GM19025 (cell line): Measurements from ENCODE around the gene BBS12.
A peak's percentile ranks its signal among the peaks of the same experiment; 100 is the strongest.
"Not testable (repeated sequence)": the region's sequence is repeated elsewhere in the genome, so short reads cannot be mapped to it uniquely, and the experiment has no call there.

Experiments
- ATAC-seq: cut with Tn5 transposase; IDR thresholded peaks from one replicate; pipeline ENCODE4 v1.9.1; 2021; ENCODE audit warnings: mild to moderate bottlenecking, low read depth, moderate library complexity; ENCODE audit not compliant: unreplicated experiment

BBS12 gene

DNA sequence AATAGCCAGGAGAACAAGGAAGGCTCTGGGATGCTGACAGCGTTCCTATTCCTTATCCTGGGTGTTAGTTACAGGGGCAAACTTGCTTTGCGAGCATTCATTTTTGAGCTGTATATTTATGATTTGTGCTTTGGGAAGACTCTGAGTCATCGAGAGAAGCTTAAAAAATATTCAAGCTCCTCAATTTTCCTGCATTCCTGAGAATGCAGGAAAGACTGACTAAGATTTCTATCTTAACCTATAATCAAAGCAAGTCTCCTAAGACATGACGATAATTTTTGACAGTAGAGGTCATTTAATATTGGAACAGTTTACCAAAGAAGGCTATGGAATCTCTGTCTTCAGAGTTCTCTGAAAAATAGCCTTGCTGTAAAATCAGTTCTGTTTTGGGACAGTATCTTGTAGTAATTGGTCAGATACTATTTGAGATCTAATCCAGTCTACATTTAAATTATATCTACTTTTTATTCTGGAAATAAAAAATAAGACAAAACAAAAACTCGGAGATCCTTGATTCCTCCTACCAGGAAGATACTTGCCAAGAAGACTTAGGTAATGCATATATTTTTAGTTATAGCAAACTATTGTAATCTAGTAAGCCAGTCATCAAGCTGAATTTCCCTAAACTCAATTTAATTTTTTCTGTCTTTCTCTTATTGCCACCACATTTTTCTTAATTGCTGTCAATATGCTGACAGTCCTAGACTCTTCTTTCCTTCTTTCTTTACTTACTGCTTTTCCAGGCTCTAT, 31.7 kb downstream of the BBS12 start:
- no peak for ATAC-seq

DNA sequence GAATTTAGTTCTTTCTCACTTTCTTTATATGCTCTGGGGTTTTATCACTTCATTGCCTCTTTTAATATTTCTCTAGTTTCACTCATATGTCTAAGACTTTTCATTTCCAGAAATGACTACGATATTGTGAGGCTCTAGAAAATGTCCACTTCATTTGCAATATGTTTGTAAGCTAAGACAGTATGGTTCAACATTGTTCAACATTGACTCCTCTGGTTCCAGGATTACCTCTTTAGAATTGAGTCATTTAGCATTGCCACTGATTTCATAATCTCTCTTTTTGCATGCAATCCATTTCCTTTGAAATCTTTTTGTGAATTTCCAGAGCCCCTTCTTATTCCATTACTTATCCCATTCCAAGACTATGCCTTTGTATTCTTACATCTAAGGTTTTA, 32.3 kb downstream of the BBS12 start:
- ATAC-seq, result peak; percentile 65

DNA sequence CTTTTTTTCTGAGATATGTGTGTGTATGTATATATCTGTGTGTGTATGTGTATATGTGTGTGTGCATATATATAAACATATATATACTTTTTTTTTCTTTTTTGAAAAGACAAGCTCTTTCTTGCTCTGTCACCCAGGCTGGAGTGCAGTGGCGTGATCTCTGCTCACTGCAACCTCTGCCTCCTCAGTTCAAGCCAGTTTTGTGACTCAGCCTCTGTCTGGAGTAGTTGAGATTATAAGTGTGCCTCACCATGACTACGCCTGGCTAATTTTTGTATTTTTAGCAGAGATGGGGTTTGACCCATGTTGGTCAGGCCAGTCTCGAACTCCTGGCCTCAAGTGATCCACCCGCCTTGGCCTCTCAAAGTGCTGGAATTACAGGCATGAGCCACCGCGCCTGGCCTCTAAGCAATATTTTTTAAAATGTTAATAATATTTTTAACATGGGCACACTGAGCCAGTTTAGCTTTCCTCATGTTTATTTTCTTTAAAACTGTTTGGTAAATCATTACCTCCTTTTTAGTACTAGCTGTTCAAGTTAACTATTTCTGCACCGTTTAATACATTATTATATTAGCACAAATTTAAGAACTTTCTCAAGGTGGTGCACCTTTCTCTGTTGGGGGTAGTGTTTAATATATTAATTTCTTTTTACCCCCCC, 33.3 kb downstream of the BBS12 start:
- no peak for ATAC-seq

DNA sequence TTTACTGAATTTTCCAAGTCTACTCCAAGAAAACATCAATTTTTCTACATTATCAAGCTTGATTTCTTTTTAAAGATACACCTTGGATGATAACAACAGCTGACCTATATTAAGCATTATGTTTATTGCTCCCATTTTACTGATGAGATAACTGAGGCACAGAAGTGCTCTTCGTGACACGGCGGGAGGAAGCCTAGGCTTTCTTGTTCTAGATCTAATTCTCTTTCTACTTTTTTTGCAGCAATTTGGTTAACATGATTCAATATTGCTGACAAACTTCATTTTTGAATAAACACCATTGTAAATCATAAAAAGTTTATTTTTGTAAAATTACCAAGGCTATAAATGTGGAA, 33.8 kb downstream of the BBS12 start:
- no peak for ATAC-seq

DNA sequence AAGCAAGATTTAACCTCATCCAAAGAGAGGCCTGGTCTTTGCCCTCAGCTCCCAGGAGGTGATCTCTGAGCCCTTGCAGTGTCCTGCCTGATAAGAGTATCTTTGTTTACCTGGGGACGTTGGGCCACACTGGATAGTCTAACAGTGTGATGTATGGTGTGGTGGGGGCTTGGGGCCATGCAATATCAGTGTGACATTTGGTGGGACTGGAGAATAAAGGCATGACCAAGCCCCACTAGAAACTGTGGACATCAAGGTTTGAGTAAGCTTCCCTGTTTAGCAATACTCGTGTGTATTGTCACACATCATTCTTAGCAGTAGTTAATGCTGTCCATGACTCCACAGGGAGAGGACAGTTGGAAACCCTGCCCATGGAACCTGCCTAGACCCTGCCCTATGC, 34.4 kb downstream of the BBS12 start:
- ATAC-seq, result no peak

DNA sequence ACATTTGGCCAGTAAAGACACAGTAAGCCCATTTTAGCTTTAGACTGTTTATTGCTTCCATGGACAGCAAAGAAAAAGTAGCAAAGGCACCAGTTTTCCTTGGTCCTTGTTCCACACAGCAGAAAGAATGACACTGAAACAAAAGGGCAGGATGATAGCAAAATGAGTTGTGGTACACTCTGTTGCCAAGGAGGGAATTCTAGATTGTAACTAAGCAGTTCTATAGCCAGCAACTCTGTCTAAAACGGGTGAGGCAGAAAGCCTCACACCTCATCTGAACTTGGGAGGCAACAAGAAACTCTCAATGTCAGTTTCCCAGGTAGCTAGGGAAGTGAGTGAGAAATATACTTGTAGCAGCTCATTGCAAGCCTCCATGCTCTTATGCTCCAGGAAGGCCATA, 39.2 kb downstream of the BBS12 start:
- ATAC-seq, result no peak

DNA sequence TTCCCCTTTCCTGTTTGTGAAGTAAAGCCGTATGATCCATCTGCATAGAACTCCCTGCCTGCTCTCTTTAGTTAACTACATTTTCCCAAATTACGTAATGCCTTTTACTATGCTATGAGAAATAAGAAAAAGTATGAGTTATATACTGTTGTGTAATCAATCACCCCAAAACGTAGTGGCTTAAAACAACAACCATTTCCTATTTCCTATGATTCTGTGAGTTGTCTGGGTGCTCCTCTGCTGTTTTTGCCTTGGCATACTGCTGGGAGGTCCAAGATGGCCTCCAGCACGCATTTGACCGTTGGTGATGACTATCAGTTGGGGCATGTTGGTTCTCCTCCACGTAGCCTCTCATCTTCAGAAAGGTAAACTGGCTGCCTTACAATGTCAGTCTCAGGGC, 39.8 kb downstream of the BBS12 start:
- ATAC-seq, result no peak

DNA sequence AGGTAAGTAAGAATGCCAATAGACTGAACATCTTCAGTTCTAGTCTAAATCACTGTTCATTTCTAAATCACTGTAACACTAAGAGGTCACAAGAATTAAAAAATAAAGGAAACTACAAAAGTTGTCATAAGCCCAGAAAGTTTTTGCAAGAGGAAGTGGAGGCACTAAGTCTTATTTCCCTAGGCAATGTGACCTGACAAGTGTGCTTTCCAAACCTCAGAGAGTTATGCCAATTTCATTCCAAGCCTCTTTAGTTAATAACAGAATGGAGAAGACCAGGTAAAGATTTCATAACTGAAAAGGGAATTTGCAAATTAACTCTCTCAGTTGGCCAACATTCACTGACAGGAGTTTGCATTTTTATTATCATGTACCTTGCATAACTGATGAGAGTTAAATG, 40.5 kb downstream of the BBS12 start:
- no peak for ATAC-seq

DNA sequence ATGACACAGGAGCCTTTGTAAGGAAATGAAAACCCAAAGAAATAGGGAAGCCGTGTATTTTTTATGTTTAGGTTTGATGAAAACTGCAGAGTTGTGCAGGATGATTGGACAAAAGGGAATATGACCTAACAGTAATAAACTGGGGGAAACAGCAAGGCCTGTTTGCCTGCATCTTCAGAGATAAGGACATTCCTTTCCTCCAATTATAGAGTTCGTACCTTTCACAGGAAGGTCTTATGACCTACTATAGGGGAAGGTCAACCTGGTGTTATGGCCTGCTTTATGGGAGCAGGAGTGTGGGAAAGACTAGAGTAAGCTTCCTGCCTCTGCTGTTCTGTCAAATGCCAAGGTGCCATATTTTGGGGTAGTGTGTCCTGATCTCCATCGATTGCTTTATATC, 42.5 kb downstream of the BBS12 start:
- no peak for ATAC-seq

DNA sequence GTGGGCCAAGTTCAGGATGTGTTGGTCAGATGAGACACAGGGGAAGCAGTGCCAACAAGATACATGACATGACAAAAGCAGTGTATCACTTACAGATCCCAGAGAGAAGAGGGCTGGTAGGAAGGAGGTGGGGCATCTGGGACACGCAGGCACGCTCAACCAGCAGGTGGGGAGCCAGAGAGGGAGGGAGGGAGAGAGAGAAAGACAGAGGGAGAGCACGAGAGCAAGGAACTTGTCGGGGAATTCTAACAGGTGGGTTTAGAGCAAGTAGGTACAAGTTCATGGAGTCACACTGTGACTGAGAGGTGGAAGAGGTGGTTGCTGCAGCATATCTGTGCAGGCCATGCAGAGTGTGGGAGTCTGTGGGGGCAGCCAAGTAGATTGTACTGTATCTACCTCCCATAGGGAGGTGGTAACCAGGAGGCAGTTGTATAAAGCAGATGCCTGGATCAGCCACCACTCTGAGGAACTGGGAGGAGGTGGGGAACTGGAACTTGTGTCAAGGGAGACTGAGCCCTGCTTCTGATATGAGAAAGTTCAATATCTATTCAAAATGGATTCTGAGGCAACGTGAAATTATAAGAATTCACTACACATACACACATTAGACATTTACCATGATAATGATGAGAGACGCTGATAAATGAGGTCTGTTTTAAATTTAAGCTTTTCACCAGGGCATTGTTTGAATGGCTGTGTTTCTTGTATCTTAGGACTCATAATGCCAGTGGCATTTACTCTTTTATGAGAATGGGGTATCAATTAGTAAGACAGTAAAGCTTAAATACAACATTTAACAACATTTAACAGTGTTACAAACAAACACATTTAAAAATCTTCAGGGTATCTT, 43.7 kb downstream of the BBS12 start:
- no peak for ATAC-seq

DNA sequence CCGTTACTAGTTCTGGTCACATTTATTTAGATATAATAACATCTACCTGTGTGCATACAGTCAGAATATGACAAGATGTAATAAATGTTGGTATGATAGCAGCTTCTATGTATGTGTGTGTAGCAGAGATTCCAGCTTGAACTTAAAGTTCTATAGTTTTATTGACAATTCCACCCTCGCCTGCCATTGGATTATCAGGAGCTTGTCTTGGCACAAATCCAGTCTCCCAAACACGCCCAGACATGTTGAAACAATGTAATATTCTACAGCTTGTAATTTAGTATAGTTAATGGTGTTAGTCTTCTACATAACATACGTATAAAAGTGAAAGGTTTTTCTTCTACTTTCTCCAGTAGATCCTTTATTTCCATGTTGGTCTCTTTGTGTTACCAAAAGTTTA, 44.4 kb downstream of the BBS12 start:
- ATAC-seq, result no peak

DNA sequence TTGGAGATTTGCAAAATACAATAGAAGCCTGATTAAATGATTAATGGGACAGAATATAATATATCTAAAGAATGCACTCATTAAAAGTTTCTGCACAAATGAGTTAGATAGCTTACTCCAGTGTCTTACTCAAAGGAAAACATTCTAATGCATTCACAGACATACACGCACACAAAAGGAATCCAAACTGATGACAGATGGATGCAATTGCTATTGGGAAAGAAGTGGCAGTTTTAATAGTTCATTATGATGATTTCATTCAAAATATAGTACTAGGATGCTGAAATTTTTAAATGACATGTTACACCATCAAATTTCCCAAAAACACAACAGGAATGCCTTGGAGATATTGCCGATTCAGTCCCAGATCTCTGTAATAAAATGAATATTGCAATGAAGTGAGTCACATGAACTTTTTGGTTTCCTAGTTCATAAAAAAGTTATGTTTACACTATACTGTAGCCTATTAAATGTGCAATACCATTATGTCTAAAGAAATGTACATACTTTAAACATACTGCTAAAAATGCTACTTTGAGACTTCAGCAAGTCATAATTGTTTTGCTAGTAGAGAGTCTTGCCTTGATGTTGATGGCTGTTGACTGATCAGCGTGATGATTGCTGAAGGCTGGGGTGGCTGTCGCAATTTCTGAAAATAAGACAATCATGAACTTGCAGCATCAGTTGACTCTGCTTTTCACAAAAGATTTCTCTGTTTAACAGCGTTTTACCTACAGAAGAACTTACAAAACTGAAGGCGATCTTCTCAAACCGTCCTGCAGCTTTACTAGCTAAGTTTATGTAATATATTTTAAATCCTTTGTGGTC, 45.6 kb downstream of the BBS12 start:
- ATAC-seq, result no peak

DNA sequence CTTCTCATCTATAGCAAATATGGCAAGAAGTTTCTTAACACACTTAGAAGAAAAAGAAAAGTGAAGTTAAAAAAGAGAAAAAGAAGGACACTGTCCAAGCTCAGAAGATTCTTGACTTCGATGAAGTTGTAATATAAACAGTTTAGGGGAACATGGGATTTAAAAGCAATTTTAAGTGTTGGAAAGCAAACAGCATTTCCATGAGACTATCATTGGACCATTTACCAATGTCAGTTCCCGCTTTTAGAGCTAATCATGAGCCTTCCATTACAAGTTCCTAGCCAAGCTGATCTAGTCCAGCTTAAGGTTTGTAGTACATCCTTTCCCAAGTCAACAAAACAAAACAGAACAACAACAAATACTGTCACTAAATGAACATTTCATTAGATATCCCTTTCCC, 49.0 kb downstream of the BBS12 start:
- no peak for ATAC-seq

DNA sequence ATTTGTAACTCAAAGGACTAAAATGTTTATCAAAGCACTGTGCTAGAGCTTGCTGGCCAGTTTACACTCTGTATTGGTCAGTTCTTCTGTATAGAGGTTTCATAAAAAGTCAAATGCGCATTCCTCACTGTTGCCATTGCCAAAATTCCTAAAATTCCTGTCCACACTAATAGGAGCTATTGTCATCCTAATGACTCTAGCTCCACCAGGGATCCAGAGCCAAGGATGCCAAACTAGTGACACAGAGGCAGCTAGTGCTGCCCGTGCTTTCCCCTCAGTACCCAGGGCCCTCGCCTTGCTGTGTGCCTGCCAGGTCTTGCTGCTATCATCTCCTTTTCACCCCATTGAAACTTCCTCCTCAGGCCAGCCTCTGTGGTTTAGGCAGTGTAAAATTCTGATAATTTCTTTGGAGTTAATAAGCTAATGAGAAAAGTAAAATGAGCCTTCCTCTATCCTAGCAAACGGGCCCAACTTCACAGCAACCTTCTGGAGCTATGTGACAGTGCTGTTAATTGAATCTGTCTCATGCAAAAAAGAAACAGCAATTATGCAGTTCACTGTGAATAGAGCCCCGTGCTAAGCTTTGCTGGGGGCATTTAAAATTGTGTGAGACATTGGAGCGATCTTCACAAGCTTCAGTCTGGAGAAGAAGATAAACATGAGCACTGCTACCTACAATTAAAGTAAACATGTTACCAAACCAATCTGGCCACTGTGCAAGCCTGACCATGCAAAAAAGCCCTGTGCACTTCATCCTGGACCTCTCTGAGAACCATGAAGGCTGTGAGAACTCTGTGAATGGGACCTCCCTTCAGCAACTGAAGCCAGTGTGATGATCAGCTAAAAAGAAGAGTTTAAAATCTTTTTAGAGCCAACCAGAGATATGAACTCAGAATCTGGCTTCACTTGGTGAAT, 51.1 kb downstream of the BBS12 start:
- no peak for ATAC-seq

DNA sequence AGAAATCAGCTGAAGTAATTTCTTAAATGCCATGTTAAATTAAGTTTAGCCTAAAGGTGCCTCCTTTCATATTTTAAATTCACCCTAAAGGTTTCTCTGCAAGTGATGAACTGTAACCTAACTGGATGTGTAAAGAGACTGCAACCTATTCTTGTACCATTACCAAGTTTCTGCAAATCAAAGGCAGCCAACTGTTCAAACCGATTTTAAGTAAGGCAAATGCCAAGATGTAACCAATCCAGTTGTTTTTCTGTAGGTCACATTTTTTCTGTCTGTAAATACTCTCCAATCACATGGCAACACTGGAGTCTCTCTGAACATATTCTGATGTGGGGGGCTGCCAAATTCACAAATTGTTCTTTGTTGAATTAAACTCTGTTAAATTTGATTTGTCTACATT, 51.8 kb downstream of the BBS12 start:
- ATAC-seq, result no peak

DNA sequence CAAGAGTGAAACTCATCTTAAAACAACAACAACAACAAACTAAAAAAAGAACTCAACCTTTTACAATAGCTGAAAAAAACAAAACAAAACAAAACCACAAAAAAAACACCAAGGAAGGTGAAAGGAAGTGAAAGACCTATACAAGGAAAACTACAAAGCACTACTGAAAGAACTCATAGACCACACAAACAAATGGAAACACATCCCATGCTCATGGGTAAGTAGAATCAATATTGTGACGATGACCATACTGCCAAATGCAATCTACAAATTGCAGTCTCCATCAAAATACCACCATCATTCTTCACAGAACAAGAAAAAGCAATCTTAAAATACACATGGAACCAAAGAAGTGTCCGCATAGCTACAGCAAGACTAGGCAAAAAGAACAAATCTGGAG, 52.6 kb downstream of the BBS12 start:
- ATAC-seq, result no peak

DNA sequence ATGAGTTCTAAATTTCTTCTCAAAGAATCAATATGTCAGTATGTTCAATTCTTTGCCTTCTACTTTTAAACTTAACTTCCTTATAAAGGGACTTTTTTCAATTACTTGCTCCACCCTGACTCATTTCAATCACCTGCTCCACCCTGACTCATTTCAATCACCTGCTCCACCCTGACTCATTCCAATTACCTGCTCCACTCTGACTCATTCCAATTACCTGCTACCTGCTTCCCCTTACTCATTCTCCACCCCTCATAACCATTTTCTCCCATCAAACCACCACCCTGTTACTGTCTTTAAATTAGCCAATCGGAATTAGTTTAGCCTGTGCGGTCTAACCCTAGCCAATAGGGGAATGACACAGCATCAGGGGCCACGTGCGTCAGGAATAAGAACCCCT, 53.8 kb downstream of the BBS12 start:
- not testable (repeated sequence) for ATAC-seq

DNA sequence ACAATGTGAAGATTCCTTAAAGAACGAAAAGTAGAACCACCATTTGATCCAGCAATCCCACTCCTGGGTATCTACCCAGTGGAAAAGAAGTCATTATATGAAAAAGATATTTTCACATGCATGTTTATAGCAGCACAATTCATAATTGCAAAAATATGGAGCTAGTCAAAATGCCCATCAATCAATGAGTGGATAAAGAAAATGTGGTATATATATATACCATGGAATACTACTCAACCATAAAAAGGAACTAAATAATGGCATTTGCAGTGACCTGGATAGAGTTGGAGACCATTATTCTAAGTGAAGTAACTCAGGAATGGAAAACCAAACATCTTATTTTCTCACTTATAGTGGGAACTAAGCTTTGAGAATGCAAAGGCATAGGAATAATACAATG, 54.4 kb downstream of the BBS12 start:
- not testable (repeated sequence) for ATAC-seq

DNA sequence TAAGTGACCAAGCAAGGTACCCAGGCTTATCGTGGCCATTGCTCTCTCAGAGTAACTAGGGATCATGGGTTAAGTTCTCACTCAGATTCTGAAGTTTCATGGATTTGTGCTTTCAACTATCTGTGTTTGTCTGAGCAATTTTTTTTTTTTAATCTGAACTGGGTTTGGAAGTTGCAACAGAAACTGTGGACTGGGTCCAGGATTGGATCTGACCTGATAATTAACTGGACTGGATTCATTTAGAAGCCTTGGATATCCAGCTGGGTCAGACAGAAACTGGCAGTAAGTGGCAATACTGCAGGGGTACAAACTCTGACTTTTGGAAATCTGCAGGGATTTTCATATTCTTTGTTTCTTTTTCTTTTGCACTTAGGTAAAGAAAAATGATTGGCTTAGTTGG, 55.4 kb downstream of the BBS12 start:
- no peak for ATAC-seq

DNA sequence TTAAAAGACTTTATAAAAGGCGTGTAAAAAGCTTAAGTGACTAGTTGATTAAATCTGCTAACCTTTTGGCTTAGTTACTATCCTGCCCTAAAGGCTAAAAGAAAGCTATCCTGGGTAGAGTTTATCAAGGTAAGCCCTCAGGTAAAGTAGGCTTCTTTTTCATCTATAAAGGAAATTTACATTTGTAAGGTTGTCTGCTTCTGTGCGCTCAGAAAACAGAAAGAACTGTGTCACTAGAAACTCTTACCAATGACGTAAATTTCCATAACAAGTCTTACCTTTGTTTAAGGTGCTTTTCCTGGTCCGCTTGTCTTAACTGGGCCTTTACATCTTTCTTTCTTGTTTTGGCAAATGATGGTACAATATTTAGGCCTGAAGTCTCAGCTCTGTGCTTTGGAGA, 56.4 kb downstream of the BBS12 start:
- ATAC-seq, result no peak
